Measurements from ENCODE around the gene TEAD2. TPM values are rescaled to one million over a fixed set of nuclear protein-coding genes. Genes with fewer than 3 reads are reported as not detected.
A peak's percentile ranks its signal among the peaks of the same experiment; 100 is the strongest.

Gene TEAD2
- total and polyA plus RNA-seq, 4 donors: 21.9 to 40.0 (median 31.5) TPM

- ATAC-seq (ENCODE audit: insufficient read depth, low FRiP score): peak; percentile 86
- Histone ChIP-seq H3K27me3 (ENCODE audit: control insufficient read depth in 3 of 3, insufficient read depth in 3 of 3, low read length in 2 of 3) (no peaks in the 10 kb centered on the region), H3K36me3 (ENCODE audit: control insufficient read depth in 4 of 4, insufficient read depth in 4 of 4, low read length in 4 of 4) (peaks cover 8 to 25% (median 21%) of the 10 kb centered on the region in 4 donors), H3K4me3 (peak overlapping the region; percentile 19), H3K9ac (ENCODE audit: insufficient read depth in 1 of 2, low read length in 2 of 2) (no peak overlapping the region), H3K27ac (ENCODE audit: low read depth in 1 of 2, low read length in 1 of 2) (peak overlapping the region; percentile 63 to 94), H3K4me1 (ENCODE audit: control insufficient read depth in 5 of 5, insufficient read depth in 5 of 5, low read length in 5 of 5) (peaks cover 0 to 23% (median 9%) of the 10 kb centered on the region in 5 donors), H3K9me3 (ENCODE audit: control insufficient read depth in 4 of 4, insufficient read depth in 3 of 4, low read length in 3 of 4) (no peaks in the 10 kb centered on the region)
- peak; percentile 92 to 95 (median 93) for DNase-seq
- WGBS, 2 donors: 28 to 61% methylated on average over 47 of the region's 47 CpGs
- no peak for TF ChIP-seq CTCF (IDR thresholded peaks at IDR 0.05; ENCODE audit: control extremely low read depth, extremely low read depth)
Observed at GRCh38 chr19:49339301-49340068, 22.7 kb downstream of the TEAD2 start.

- Histone ChIP-seq H3K9me3 (ENCODE audit: control insufficient read depth in 4 of 4, insufficient read depth in 3 of 4, low read length in 3 of 4) (no peaks in the 10 kb centered on the region), H3K4me3 (no peak overlapping the region), H3K27me3 (ENCODE audit: control insufficient read depth in 3 of 3, insufficient read depth in 3 of 3, low read length in 2 of 3) (no peaks in the 10 kb centered on the region), H3K4me1 (ENCODE audit: control insufficient read depth in 5 of 5, insufficient read depth in 5 of 5, low read length in 5 of 5) (peaks cover 0 to 23% (median 9%) of the 10 kb centered on the region in 5 donors), H3K9ac (ENCODE audit: insufficient read depth in 1 of 2, low read length in 2 of 2) (no peak overlapping the region), H3K36me3 (ENCODE audit: control insufficient read depth in 4 of 4, insufficient read depth in 4 of 4, low read length in 4 of 4) (peaks cover 7 to 25% (median 19%) of the 10 kb centered on the region in 4 donors), H3K27ac (ENCODE audit: low read depth in 1 of 2, low read length in 1 of 2) (peak overlapping the region; percentile 17 to 94)
- DNase-seq (peak; percentile 73 to 84 (median 75)), ATAC-seq (ENCODE audit: insufficient read depth, low FRiP score) (peak; percentile 78)
- WGBS, 2 donors: 37 to 68% methylated on average over 30 of the region's 30 CpGs
- TF ChIP-seq CTCF (IDR thresholded peaks at IDR 0.05; ENCODE audit: control extremely low read depth, extremely low read depth): no peak
Observed at GRCh38 chr19:49338691-49339300, 23.4 kb downstream of the TEAD2 start.

GRCh38 chr19:49338023-49338677 lies 24.1 kb downstream of the TEAD2 start:
- Histone ChIP-seq H3K4me3 (no peak overlapping the region), H3K27me3 (ENCODE audit: control insufficient read depth in 3 of 3, insufficient read depth in 3 of 3, low read length in 2 of 3) (no peaks in the 10 kb centered on the region), H3K9me3 (ENCODE audit: control insufficient read depth in 4 of 4, insufficient read depth in 3 of 4, low read length in 3 of 4) (no peaks in the 10 kb centered on the region), H3K36me3 (ENCODE audit: control insufficient read depth in 4 of 4, insufficient read depth in 4 of 4, low read length in 4 of 4) (peaks cover 7 to 24% (median 17%) of the 10 kb centered on the region in 4 donors), H3K27ac (ENCODE audit: low read depth in 1 of 2, low read length in 1 of 2) (no peak overlapping the region), H3K9ac (ENCODE audit: insufficient read depth in 1 of 2, low read length in 2 of 2) (no peak overlapping the region), H3K4me1 (ENCODE audit: control insufficient read depth in 5 of 5, insufficient read depth in 5 of 5, low read length in 5 of 5) (peaks cover 0 to 23% (median 9%) of the 10 kb centered on the region in 5 donors)
- TF ChIP-seq CTCF (IDR thresholded peaks at IDR 0.05; ENCODE audit: control extremely low read depth, extremely low read depth): no peak
- no peak for ATAC-seq (ENCODE audit: insufficient read depth, low FRiP score)
- WGBS, 2 donors: 54 to 79% methylated on average over 34 of the region's 34 CpGs
- no peak for DNase-seq
